SK-N-SH (cell line): ENCODE data around the gene COX8A. TPM values are rescaled to one million over a fixed set of nuclear protein-coding genes. Genes with fewer than 3 reads are reported as not detected.

ENCODE experiments used
- CTCF ChIA-PET: fragments of 300-600, 350-600 bp; formaldehyde crosslinking; extraction: SDS; loops from one replicate; lab custom pipeline; 2021; lab: Yijun Ruan, JAX
- POLR2A ChIA-PET: fragments of 350-600 bp; sonication (Branson Sonifier 250); formaldehyde crosslinking; extraction: SDS; loops from one replicate; lab custom pipeline; 2020; ENCODE audit warnings: antibody characterized with exemption, inconsistent platforms; lab: Yijun Ruan, JAX
- DNase-seq: peaks from one replicate; pipeline ENCODE4 v3.0.0; 2012
- H2AFZ ChIP-seq: fragments of 200-600 bp; sonication (generic); 2 replicates; pipeline ENCODE4 v1.8.1; 2016; ENCODE audit warnings: antibody characterized with exemption, mild to moderate bottlenecking, low read depth
- H3F3A ChIP-seq: fragments of 200-600 bp; sonication (generic); replicated peaks from 2 replicates; pipeline ENCODE3; 2016; ENCODE audit warnings: antibody characterized with exemption, mild to moderate bottlenecking; ENCODE audit not compliant: insufficient read depth
- H3K27ac ChIP-seq, 2 experiments: fragments of 200-500 bp in 1 of 2; fragments of 200-600 bp in 1 of 2; sonication (Bioruptor generic) in 1 of 2; sonication (generic), shearing (Covaris generic) in 1 of 2; 2 replicates each; pipeline versions ENCODE4 v1.5.1 to v1.6.1; 2014 to 2016; ENCODE audit warnings: low read depth in 2 of 2, inconsistent platforms in 1 of 2, low read length in 1 of 2, mild to moderate bottlenecking in 1 of 2, mixed read lengths in 1 of 2
- H3K27me3 ChIP-seq: fragments of 200-600 bp; sonication (generic), shearing (Covaris generic); 2 replicates; pipeline ENCODE4 v1.6.1; 2016; ENCODE audit warnings: mixed run types; ENCODE audit not compliant: insufficient read depth
- H3K36me3 ChIP-seq, 2 experiments: fragments of 200-500 bp in 1 of 2; fragments of 200-600 bp in 1 of 2; sonication (Bioruptor generic) in 1 of 2; sonication (generic) in 1 of 2; replicated peaks in 1 of 2; 2 replicates each; pipeline versions ENCODE3 to v1.5.1; 2014 to 2016; ENCODE audit warnings: low read length in 1 of 2, mild to moderate bottlenecking in 1 of 2; ENCODE audit not compliant: insufficient read depth in 2 of 2, control insufficient read depth in 1 of 2
- H3K4me1 ChIP-seq, 2 experiments: fragments of 200-500 bp in 1 of 2; fragments of 200-600 bp in 1 of 2; sonication (Bioruptor generic) in 1 of 2; sonication (generic), shearing (Covaris generic) in 1 of 2; 2 replicates each; pipeline versions ENCODE4 v1.5.1 to v1.6.1; 2014 to 2016; ENCODE audit warnings: low read depth in 1 of 2, low read length in 1 of 2, mixed run types in 1 of 2; ENCODE audit not compliant: insufficient read depth in 2 of 2, control insufficient read depth in 1 of 2
- H3K4me2 ChIP-seq: fragments of 200-600 bp; sonication (generic), shearing (Covaris generic); 2 replicates; pipeline ENCODE4 v1.6.1; 2017; ENCODE audit warnings: mixed run types
- H3K4me3 ChIP-seq, 2 experiments: fragments of 200-500 bp in 1 of 2; fragments of 200-600 bp in 1 of 2; sonication (Bioruptor generic) in 1 of 2; sonication (generic), shearing (Covaris generic) in 1 of 2; 2 replicates each; pipeline versions ENCODE4 v1.5.1 to v1.8.1; 2014 to 2016; ENCODE audit warnings: low read depth in 2 of 2, inconsistent platforms in 1 of 2, low read length in 1 of 2, mild to moderate bottlenecking in 1 of 2, mixed read lengths in 1 of 2, moderate library complexity in 1 of 2
- H3K79me2 ChIP-seq: fragments of 200-600 bp; sonication (generic); 2 replicates; pipeline ENCODE4 v1.8.1; 2017; ENCODE audit warnings: mild to moderate bottlenecking; ENCODE audit not compliant: insufficient read depth
- H3K9ac ChIP-seq: fragments of 200-600 bp; sonication (generic); 2 replicates; pipeline ENCODE4 v1.6.1; 2017; ENCODE audit warnings: mixed run types
- H3K9me2 ChIP-seq: fragments of 200-600 bp; sonication (generic); 2 replicates; pipeline ENCODE4 v1.6.1; 2017; ENCODE audit warnings: mixed run types
- H3K9me3 ChIP-seq: fragments of 200-600 bp; sonication (generic); 2 replicates; pipeline ENCODE4 v1.6.1; 2017; ENCODE audit warnings: mixed run types, mild to moderate bottlenecking, moderate library complexity
- H4K20me1 ChIP-seq: fragments of 200-600 bp; sonication (generic); 2 replicates; pipeline ENCODE4 v1.6.1; 2017; ENCODE audit warnings: mild to moderate bottlenecking, mixed run types; ENCODE audit not compliant: insufficient read depth
- CTCF ChIP-seq: fragments of 200-600 bp; sonication (generic); IDR thresholded peaks from 2 replicates; pipeline ENCODE4 v1.6.1; 2017; ENCODE audit warnings: antibody characterized with exemption, mild to moderate bottlenecking, moderate library complexity
- ELF1 ChIP-seq: IDR thresholded peaks from 2 replicates; pipeline ENCODE4 v1.4.0; 2012
- EP300 ChIP-seq, 2 experiments: IDR thresholded peaks; 2 replicates each; pipeline versions ENCODE4 v1.4.0 to v1.6.1; 2012; ENCODE audit warnings: borderline replicate concordance in 1 of 2, low read depth in 1 of 2, low read length in 1 of 2
- FOXJ3 ChIP-seq: sonication (generic); formaldehyde crosslinking; IDR thresholded peaks from 2 replicates; pipeline ENCODE4 v1.5.1; 2020; ENCODE audit warnings: mild to moderate bottlenecking, missing genetic modification reagents
- GATA2 ChIP-seq: sonication (generic); formaldehyde crosslinking; IDR thresholded peaks from 2 replicates; pipeline ENCODE4 v1.5.0; 2020; ENCODE audit warnings: mild to moderate bottlenecking, missing genetic modification reagents
- IRF3 ChIP-seq: fragments of 150-350 bp; IDR thresholded peaks from 2 replicates; pipeline ENCODE4 v1.6.1; 2016; ENCODE audit warnings: mild to moderate bottlenecking, low read depth, low read length
- JUND ChIP-seq: IDR thresholded peaks from 2 replicates; pipeline ENCODE4 v1.4.0; 2012
- MAX ChIP-seq: IDR thresholded peaks from 2 replicates; pipeline ENCODE4 v1.4.0; 2012; ENCODE audit warnings: low read depth
- MEF2A ChIP-seq: IDR thresholded peaks from 2 replicates; pipeline ENCODE4 v1.4.0; 2012; ENCODE audit warnings: low read depth, borderline replicate concordance
- NFIC ChIP-seq: IDR thresholded peaks from 2 replicates; pipeline ENCODE4 v1.4.0; 2012; ENCODE audit warnings: borderline replicate concordance
- PBX3 ChIP-seq: IDR thresholded peaks from 2 replicates; pipeline ENCODE4; 2012
- RAD21 ChIP-seq: IDR thresholded peaks from 2 replicates; pipeline ENCODE4 v1.6.1; 2012; ENCODE audit warnings: mild to moderate bottlenecking, low read length
- RCOR1 ChIP-seq: fragments of 150-350 bp; IDR thresholded peaks from 2 replicates; pipeline ENCODE4 v1.6.1; 2017; ENCODE audit warnings: antibody characterized with exemption, low read length
- REST ChIP-seq: IDR thresholded peaks from 2 replicates; pipeline ENCODE4 v1.6.1; 2012; ENCODE audit warnings: mild to moderate bottlenecking, low read depth, low read length, moderate library complexity
- RFX5 ChIP-seq: IDR thresholded peaks from 2 replicates; pipeline ENCODE4 v1.6.1; 2012; ENCODE audit warnings: mild to moderate bottlenecking, improper control_type of control experiment, low read length
- SIN3A ChIP-seq: IDR thresholded peaks from 2 replicates; pipeline ENCODE4 v1.6.1; 2012; ENCODE audit warnings: low read depth, mild to moderate bottlenecking, low read length, moderate library complexity, borderline replicate concordance
- TAF1 ChIP-seq: IDR thresholded peaks from 2 replicates; pipeline ENCODE4 v1.6.1; 2012; ENCODE audit warnings: low read depth, mild to moderate bottlenecking, low read length, moderate library complexity, borderline replicate concordance
- YY1 ChIP-seq: IDR thresholded peaks from 2 replicates; pipeline ENCODE4 v1.4.0; 2012; ENCODE audit warnings: low read depth, mild to moderate bottlenecking
- ZBTB33 ChIP-seq: IDR thresholded peaks from 2 replicates; pipeline ENCODE4 v1.4.0; 2012; ENCODE audit warnings: low read depth, borderline replicate concordance
- WGBS: methylation state at CpG from one replicate; pipeline ENCODE4 v1.1.6; 2017; ENCODE audit warnings: low lambda C conversion rate; 5-methylcytosine and 5-hydroxymethylcytosine counted together
- polyA plus RNA-seq, 3 experiments: library from polyadenylated mRNA; depleted of rRNA; stranded (reverse); fragments of >200 nt; gene quantifications; 2 replicates each; pipeline ENCODE4 v1.2.3, GENCODE V29; 2012

Gene COX8A
- polyA plus RNA-seq, 1 of the 3 experiments (the other 2 are of a cell fraction): 824 TPM

- H2AFZ ChIP-seq: no peak overlapping the region
- ChIA-PET POLR2A (interaction anchor here (0.8 to 1.0 kb wide), 2 partner anchors 11 to 129 kb away, joined by 3 read pairs; no protein-coding TSS in a partner anchor), CTCF (interaction anchor here (1.5 kb wide), 1 partner anchor 21 kb away, joined by 5 read pairs; no protein-coding TSS in a partner anchor)
- peaks cover 0 to 8% of the 10 kb centered on the region in 2 experiments; a peak in 1 of 4 replicates for H3K4me1 ChIP-seq
- no peaks in the 10 kb centered on the region for H3K27me3 ChIP-seq
- WGBS: 100% methylated on average over 1 of the region's 1 CpG
- H3K36me3 ChIP-seq: no peaks in the 10 kb centered on the region
- H3K9ac ChIP-seq: no peak overlapping the region
- no peak overlapping the region for H3K4me2 ChIP-seq
- no peak overlapping the region for H3K27ac ChIP-seq
- H3K79me2 ChIP-seq: no peaks in the 10 kb centered on the region
- H3K9me3 ChIP-seq: no peaks in the 10 kb centered on the region
- H3F3A ChIP-seq: no peaks in the 10 kb centered on the region
- H4K20me1 ChIP-seq: no peaks in the 10 kb centered on the region
- TF ChIP-seq RCOR1: no peak
- TF ChIP-seq FOXJ3: no peak
- TF ChIP-seq TAF1: no peak
- no peaks in the 10 kb centered on the region for H3K9me2 ChIP-seq
- no peak for DNase-seq
- no peak overlapping the region for H3K4me3 ChIP-seq
Measured at GRCh38 chr11:63966444-63966843, 8.0 kb upstream of the COX8A start.

GRCh38 chr11:63969461-63969860, 5.0 kb upstream of the COX8A start:
- no peaks in the 10 kb centered on the region for H3K9me3 ChIP-seq
- ChIA-PET CTCF (interaction anchor here (2.6 to 3.0 kb wide), 2 partner anchors 24 to 133 kb away, joined by 9 read pairs; no protein-coding TSS in a partner anchor), POLR2A (no interaction called here)
- H3K27me3 ChIP-seq: no peaks in the 10 kb centered on the region
- H3K4me2 ChIP-seq: no peak overlapping the region
- no peaks in the 10 kb centered on the region for H3K79me2 ChIP-seq
- H2AFZ ChIP-seq: no peak overlapping the region
- no peaks in the 10 kb centered on the region for H3K9me2 ChIP-seq
- no peak overlapping the region for H3K27ac ChIP-seq
- no peak overlapping the region for H3K4me3 ChIP-seq
- H3K36me3 ChIP-seq: no peaks in the 10 kb centered on the region
- H3F3A ChIP-seq: no peaks in the 10 kb centered on the region
- no peaks in the 10 kb centered on the region for H4K20me1 ChIP-seq
- no peak for DNase-seq
- no peaks in the 10 kb centered on the region for H3K4me1 ChIP-seq
- 93% methylated on average over 2 of the region's 2 CpGs for WGBS
- H3K9ac ChIP-seq: no peak overlapping the region
- no peak for TF ChIP-seq GATA2 (CRISPR knock-in tag)
- no peak for TF ChIP-seq REST
- TF ChIP-seq RAD21: no peak
- no peak for TF ChIP-seq JUND
- TF ChIP-seq YY1: no peak
- TF ChIP-seq RFX5: no peak
- no peak for TF ChIP-seq MEF2A
- TF ChIP-seq SIN3A: no peak
- TF ChIP-seq ELF1: no peak
- no peak for TF ChIP-seq NFIC
- no peak for TF ChIP-seq CTCF
- no peak for TF ChIP-seq IRF3
- no peak for TF ChIP-seq ZBTB33
- TF ChIP-seq MAX: no peak
- TF ChIP-seq PBX3: no peak
- TF ChIP-seq EP300 (IDR thresholded peaks at IDR 0.05; ENCODE audit: borderline replicate concordance in 1 of 2, low read depth in 1 of 2, low read length in 1 of 2): no peak
